AG20443 (cell line): ENCODE data around the gene SLX9.
"Not testable (repeated sequence)": the region's sequence is repeated elsewhere in the genome, so short reads cannot be mapped to it uniquely, and the experiment has no call there.

Experiments
- DNase-seq: peaks from one replicate; pipeline ENCODE4 v3.0.0; 2012; ENCODE audit warnings: low spot score, mixed read lengths

SLX9 gene

GRCh38 chr21:44902268-44903049 is 37.4 kb upstream of the SLX9 start:
- no peak for DNase-seq

- DNase-seq: no peak
Measured at GRCh38 chr21:44903050-44903685, 36.7 kb upstream of the SLX9 start.

- DNase-seq: no peak
Measured at GRCh38 chr21:44903689-44904088, 36.1 kb upstream of the SLX9 start.

- no peak for DNase-seq
Measured at GRCh38 chr21:44904141-44904923, 35.5 kb upstream of the SLX9 start.

- DNase-seq: no peak
Measured at GRCh38 chr21:44905016-44905727, 34.7 kb upstream of the SLX9 start.

- no peak for DNase-seq
Measured at GRCh38 chr21:44905728-44906090, 34.1 kb upstream of the SLX9 start.

GRCh38 chr21:44907225-44907965 is 32.4 kb upstream of the SLX9 start:
- no peak for DNase-seq

- DNase-seq: no peak
Measured at GRCh38 chr21:44907966-44908895, 31.6 kb upstream of the SLX9 start.

GRCh38 chr21:44908908-44909307 is 30.9 kb upstream of the SLX9 start:
- DNase-seq: no peak

- no peak for DNase-seq
Measured at GRCh38 chr21:44909719-44910118, 30.1 kb upstream of the SLX9 start.

GRCh38 chr21:44910229-44911067 is 29.4 kb upstream of the SLX9 start:
- DNase-seq: no peak

- no peak for DNase-seq
Measured at GRCh38 chr21:44911068-44911383, 28.8 kb upstream of the SLX9 start.

- no peak for DNase-seq
Measured at GRCh38 chr21:44911384-44912157, 28.3 kb upstream of the SLX9 start.

GRCh38 chr21:44912158-44912473 is 27.7 kb upstream of the SLX9 start:
- no peak for DNase-seq

GRCh38 chr21:44912506-44913412 is 27.1 kb upstream of the SLX9 start:
- not testable (repeated sequence) for DNase-seq

GRCh38 chr21:44913425-44914175 is 26.2 kb upstream of the SLX9 start:
- DNase-seq: no peak

GRCh38 chr21:44914176-44914874 is 25.5 kb upstream of the SLX9 start:
- DNase-seq: no peak
